MCF 10A (cell line): ENCODE results near the gene GPR25. TPM values are rescaled to one million over a fixed set of nuclear protein-coding genes. Genes with fewer than 3 reads are reported as not detected.

ENCODE experiments used
- BruUV-seq: library from RNA; stranded (reverse); fragments of 400-500 nt; replicated peaks from 2 replicates; lab custom pipeline; 2021; lab: Mats Ljungman, UMichigan
- CTCF ChIA-PET: fragments of 300-600 bp; sonication (Branson Sonifier 250); formaldehyde crosslinking; extraction: SDS; loops from one replicate; lab custom pipeline; 2021; ENCODE audit warnings: antibody characterized with exemption, inconsistent platforms; lab: Yijun Ruan, JAX
- POLR2A ChIA-PET: fragments of 300-600, 350-650 bp; sonication (Branson Sonifier 250); formaldehyde crosslinking; extraction: SDS; loops from one replicate; lab custom pipeline; 2020; ENCODE audit warnings: antibody characterized with exemption, inconsistent platforms; lab: Yijun Ruan, JAX
- DNase-seq: peaks from one replicate; pipeline ENCODE4 v3.0.0-alpha.2; 2018; ENCODE audit not compliant: unreplicated experiment
- H3K27ac Mint-ChIP-seq: one replicate; pipeline ENCODE4 v1.8.0; 2022; ENCODE audit warnings: mild to moderate bottlenecking, low read depth, mixed read lengths; ENCODE audit not compliant: unreplicated experiment
- H3K27me3 Mint-ChIP-seq: one replicate; pipeline ENCODE4 v1.8.0; 2022; ENCODE audit warnings: mixed read lengths; ENCODE audit not compliant: insufficient read depth, unreplicated experiment
- H3K36me3 Mint-ChIP-seq: one replicate; pipeline ENCODE4 v1.8.0; 2022; ENCODE audit warnings: mild to moderate bottlenecking, moderate library complexity, mixed read lengths; ENCODE audit not compliant: insufficient read depth, unreplicated experiment
- H3K4me1 Mint-ChIP-seq: one replicate; pipeline ENCODE4 v1.8.0; 2022; ENCODE audit warnings: mixed read lengths; ENCODE audit not compliant: insufficient read depth, unreplicated experiment
- H3K4me3 Mint-ChIP-seq: one replicate; pipeline ENCODE4 v1.8.0; 2022; ENCODE audit warnings: mild to moderate bottlenecking, moderate library complexity, mixed read lengths; ENCODE audit not compliant: unreplicated experiment
- H3K9me3 Mint-ChIP-seq: one replicate; pipeline ENCODE4 v1.8.0; 2022; ENCODE audit warnings: mixed read lengths; ENCODE audit not compliant: unreplicated experiment
- CTCF ChIP-seq: fragments of 200-600 bp; IDR thresholded peaks from one replicate; pipeline ENCODE4 v1.8.0; 2022; ENCODE audit warnings: antibody characterized with exemption, mild to moderate bottlenecking; ENCODE audit not compliant: unreplicated experiment
- intact Hi-C: fragments of 100-400 bp; cut with micrococcal nuclease; formaldehyde crosslinking; loops from 2 replicates; pipeline ENCODE4 v1.14.1; 2022
- total RNA-seq: library from RNA; stranded (reverse); gene quantifications from 2 replicates; pipeline ENCODE4 v1.2.3, GENCODE V29; 2022

The GPR25 gene
- total RNA-seq, 1 experiment from 2014 or later: 0.68 TPM

- no peak overlapping the region for H3K4me3 Mint-ChIP-seq
- H3K36me3 Mint-ChIP-seq: no peaks in the 10 kb centered on the region
- ChIA-PET POLR2A (interaction anchor here (0.6 to 1.7 kb wide), 3 partner anchors 10 to 367 kb away, joined by 3 to 6 read pairs (median 3); partner anchors contain the start of gene INAVA), CTCF (interaction anchor here (0.6 to 1.7 kb wide), 4 partner anchors 9 to 29 kb away, joined by 3 to 6 read pairs (median 3); no protein-coding TSS in a partner anchor)
- intact Hi-C loops: no loop called here
- TF ChIP-seq CTCF: no peak
- DNase-seq: no peak
- no peak overlapping the region for H3K27ac Mint-ChIP-seq
- BruUV-seq: no TSS peak
- no peaks in the 10 kb centered on the region for H3K27me3 Mint-ChIP-seq
- H3K4me1 Mint-ChIP-seq: peaks cover 15% of the 10 kb centered on the region
- no peaks in the 10 kb centered on the region for H3K9me3 Mint-ChIP-seq
These were observed 49.6 kb downstream of the GPR25 start for GRCh38 chr1:200922406-200922805.

DNA sequence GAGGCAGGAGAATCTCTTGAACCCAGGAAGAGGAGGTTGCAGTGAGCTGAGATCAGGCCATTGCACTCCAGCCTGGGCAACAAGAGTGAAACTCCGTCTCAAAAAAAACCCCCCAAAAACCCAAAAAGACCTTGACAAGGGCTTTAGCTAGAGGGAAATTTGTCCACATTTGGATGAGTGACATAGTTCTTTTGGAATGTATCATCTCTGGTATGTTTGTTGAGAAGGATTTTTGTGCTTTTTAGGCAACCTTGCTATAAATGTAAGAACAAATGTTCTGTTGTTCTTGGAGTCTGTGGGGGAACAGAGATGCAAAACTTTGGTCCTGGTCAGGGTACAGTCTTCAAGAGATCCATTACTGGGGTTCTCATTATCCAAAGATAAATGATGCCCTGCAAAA lies 50.8 kb downstream of the GPR25 start:
- DNase-seq: no peak
- Mint-ChIP-seq H3K27me3 (no peaks in the 10 kb centered on the region), H3K27ac (no peak overlapping the region), H3K9me3 (no peaks in the 10 kb centered on the region), H3K36me3 (no peaks in the 10 kb centered on the region), H3K4me3 (no peak overlapping the region), H3K4me1 (peaks cover 6% of the 10 kb centered on the region)
- ChIA-PET CTCF (interaction anchor here (0.6 to 1.3 kb wide), 4 partner anchors 42 to 438 kb away, joined by 3 to 4 read pairs (median 4); no protein-coding TSS in a partner anchor), POLR2A (interaction anchor here (0.9 to 1.7 kb wide), 3 partner anchors 25 to 29 kb away, joined by 3 to 6 read pairs (median 6); partner anchors contain the start of gene INAVA)
- TF ChIP-seq CTCF: no peak
- BruUV-seq: no TSS peak
- intact Hi-C loops: no loop called here

Other genes with a start within 250 kb of the GPR25 start
- gene DDX59, start 203.1 kb upstream of the GPR25 start, total RNA-seq: 36.6 and 50.7 TPM in 2 replicates
- 144 and 209 TPM in 2 replicates for gene CAMSAP2, start 134.1 kb upstream of the GPR25 start, total RNA-seq
- 25.1 and 30.5 TPM in 2 replicates for gene INAVA, start 21.9 kb downstream of the GPR25 start, total RNA-seq
- 9.5 and 12.7 TPM in 2 replicates for gene KIF21B, start 150.7 kb downstream of the GPR25 start, total RNA-seq
- not detected in 2 replicates for gene CACNA1S, start 239.4 kb downstream of the GPR25 start, total RNA-seq